ENCODE measurements around the gene CYBB. TPM values are rescaled to one million over a fixed set of nuclear protein-coding genes. Genes with fewer than 3 reads are reported as not detected.

The CYBB gene
- total RNA-seq, 1 experiment from 2014 or later, result not detected

DNA sequence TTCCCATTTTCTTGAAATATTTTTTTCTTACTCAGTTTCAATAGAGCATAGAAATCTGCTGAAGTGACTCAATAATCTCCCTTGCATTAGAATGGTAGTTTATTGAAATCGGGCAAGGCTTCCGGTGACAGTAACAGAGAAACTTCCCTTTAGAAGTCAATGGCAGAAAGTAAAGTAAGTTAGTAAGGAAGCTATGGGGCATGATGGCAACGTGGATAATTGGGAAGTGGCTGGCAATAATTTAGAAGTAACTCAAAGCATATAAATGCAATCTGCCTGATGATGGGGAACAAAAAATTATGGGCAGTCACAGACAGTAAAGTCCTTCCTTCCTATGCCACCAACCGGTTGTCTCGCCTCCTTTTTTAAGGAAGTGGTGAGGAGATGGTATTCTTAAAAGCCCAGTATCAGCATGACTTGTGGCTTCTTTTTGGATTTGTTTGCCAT, 7.6 kb downstream of the CYBB start:
- intact Hi-C loops (cut with micrococcal nuclease), result no loop called here
- Mint-ChIP-seq H3K4me1 (ENCODE audit: insufficient read depth, unreplicated experiment) (no peaks in the 10 kb centered on the region), H3K4me3 (ENCODE audit: unreplicated experiment) (no peak overlapping the region), H3K27ac (ENCODE audit: low read depth, unreplicated experiment) (no peak overlapping the region), H3K9me3 (ENCODE audit: unreplicated experiment) (peaks cover 7% of the 10 kb centered on the region), H3K27me3 (ENCODE audit: insufficient read depth, unreplicated experiment) (peaks cover 54% of the 10 kb centered on the region), H3K36me3 (ENCODE audit: insufficient read depth, unreplicated experiment) (no peaks in the 10 kb centered on the region)
- no peak for DNase-seq (ENCODE audit: unreplicated experiment)
- BruUV-seq (replicated peaks), result no TSS peak
- ChIA-PET CTCF (interaction anchor here (0.8 kb wide), 2 partner anchors 108 to 218 kb away, joined by 3 to 6 read pairs; no protein-coding TSS in a partner anchor), POLR2A (no interaction called here)
- TF ChIP-seq, protein P1, sequence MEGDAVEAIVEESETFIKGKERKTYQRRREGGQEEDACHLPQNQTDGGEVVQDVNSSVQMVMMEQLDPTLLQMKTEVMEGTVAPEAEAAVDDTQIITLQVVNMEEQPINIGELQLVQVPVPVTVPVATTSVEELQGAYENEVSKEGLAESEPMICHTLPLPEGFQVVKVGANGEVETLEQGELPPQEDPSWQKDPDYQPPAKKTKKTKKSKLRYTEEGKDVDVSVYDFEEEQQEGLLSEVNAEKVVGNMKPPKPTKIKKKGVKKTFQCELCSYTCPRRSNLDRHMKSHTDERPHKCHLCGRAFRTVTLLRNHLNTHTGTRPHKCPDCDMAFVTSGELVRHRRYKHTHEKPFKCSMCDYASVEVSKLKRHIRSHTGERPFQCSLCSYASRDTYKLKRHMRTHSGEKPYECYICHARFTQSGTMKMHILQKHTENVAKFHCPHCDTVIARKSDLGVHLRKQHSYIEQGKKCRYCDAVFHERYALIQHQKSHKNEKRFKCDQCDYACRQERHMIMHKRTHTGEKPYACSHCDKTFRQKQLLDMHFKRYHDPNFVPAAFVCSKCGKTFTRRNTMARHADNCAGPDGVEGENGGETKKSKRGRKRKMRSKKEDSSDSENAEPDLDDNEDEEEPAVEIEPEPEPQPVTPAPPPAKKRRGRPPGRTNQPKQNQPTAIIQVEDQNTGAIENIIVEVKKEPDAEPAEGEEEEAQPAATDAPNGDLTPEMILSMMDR (IDR thresholded peaks at IDR 0.05; ENCODE audit: unreplicated experiment), result no peak

DNA sequence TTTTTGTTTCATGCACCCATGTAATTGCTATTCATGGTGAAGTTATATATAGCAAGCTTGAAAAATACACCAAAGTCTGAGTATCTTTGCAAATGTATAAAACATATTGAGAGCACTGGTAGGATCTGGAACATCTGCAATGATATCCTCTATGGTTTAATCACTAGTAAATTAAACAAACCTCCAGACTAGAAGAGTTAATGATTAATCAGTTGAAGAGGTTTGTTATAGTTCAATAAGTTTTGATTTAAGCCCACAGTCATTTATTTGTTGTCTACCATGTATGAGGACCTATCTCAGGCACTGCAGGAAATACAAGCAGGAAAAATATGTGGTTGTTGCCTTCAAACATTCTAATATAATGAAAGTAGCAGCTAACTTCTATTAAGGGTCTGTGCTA, 16.5 kb downstream of the CYBB start:
- Mint-ChIP-seq H3K27me3 (ENCODE audit: insufficient read depth, unreplicated experiment) (peaks cover 38% of the 10 kb centered on the region), H3K9me3 (ENCODE audit: unreplicated experiment) (no peaks in the 10 kb centered on the region), H3K4me3 (ENCODE audit: unreplicated experiment) (no peak overlapping the region), H3K36me3 (ENCODE audit: insufficient read depth, unreplicated experiment) (no peaks in the 10 kb centered on the region), H3K27ac (ENCODE audit: low read depth, unreplicated experiment) (no peak overlapping the region), H3K4me1 (ENCODE audit: insufficient read depth, unreplicated experiment) (no peaks in the 10 kb centered on the region)
- TF ChIP-seq, protein P1 (IDR thresholded peaks at IDR 0.05; ENCODE audit: unreplicated experiment), result no peak
- ChIA-PET POLR2A (no interaction called here), CTCF (interaction anchor here (1.5 kb wide), 1 partner anchor 51 kb away, joined by 5 read pairs; no protein-coding TSS in a partner anchor)
- DNase-seq (ENCODE audit: unreplicated experiment), result no peak
- BruUV-seq (replicated peaks), result no TSS peak
- intact Hi-C loops (cut with micrococcal nuclease), result no loop called here

DNA sequence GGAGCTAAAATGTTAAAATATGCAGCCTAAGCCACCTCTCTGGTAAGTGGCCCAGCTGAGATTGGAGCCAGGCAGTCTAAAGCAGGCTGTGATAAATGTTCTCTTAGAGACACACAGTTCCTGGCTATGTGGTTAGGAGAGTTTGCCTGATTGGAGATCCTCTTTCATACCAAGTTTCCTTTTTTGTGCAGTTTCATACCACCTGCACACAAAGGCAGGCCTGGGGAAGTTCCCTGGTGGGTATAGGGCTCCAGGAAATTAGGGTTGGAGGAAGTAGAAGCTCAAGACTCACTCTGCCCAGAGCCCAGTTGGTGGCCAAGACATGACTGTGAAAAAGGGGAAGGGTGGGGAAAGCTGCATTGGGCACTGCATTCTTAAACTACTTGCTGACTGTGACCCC, 16.9 kb downstream of the CYBB start:
- POLR2A ChIA-PET, result no interaction called here
- Mint-ChIP-seq H3K27ac (ENCODE audit: low read depth, unreplicated experiment) (no peak overlapping the region), H3K4me1 (ENCODE audit: insufficient read depth, unreplicated experiment) (no peaks in the 10 kb centered on the region), H3K27me3 (ENCODE audit: insufficient read depth, unreplicated experiment) (peaks cover 43% of the 10 kb centered on the region), H3K4me3 (ENCODE audit: unreplicated experiment) (no peak overlapping the region), H3K9me3 (ENCODE audit: unreplicated experiment) (no peaks in the 10 kb centered on the region), H3K36me3 (ENCODE audit: insufficient read depth, unreplicated experiment) (no peaks in the 10 kb centered on the region)
- no peak for DNase-seq (ENCODE audit: unreplicated experiment)
- no TSS peak for BruUV-seq (replicated peaks)
- CTCF ChIA-PET, result interaction anchor here (1.5 kb wide), 1 partner anchor 52 kb away, joined by 5 read pairs; no protein-coding TSS in a partner anchor
- TF ChIP-seq, protein P1 (IDR thresholded peaks at IDR 0.05; ENCODE audit: unreplicated experiment), result no peak
- intact Hi-C loops (cut with micrococcal nuclease), result no loop called here

DNA sequence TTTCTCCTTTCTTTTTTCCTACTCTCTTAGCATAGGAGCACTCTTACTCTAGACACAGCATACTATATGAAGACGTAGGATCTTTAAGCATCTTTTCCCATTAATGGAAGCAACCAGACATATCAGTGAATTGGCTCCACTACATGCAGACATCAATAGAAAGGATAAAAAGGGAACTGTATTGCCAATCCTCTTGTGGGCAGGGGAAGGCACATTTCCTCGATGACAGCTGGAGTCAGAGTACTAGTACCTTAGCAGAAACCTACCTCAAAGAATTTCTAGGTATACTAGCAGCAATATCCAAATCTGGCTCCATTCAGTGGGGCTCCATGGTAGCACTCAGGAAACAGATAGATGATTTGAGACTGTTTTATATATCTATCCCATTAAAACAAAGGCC, 20.1 kb downstream of the CYBB start:
- intact Hi-C loops (cut with micrococcal nuclease), result no loop called here
- H3K36me3 Mint-ChIP-seq (ENCODE audit: insufficient read depth, unreplicated experiment), result no peaks in the 10 kb centered on the region
- no peak overlapping the region for H3K27ac Mint-ChIP-seq (ENCODE audit: low read depth, unreplicated experiment)
- CTCF ChIA-PET, result no interaction called here
- H3K27me3 Mint-ChIP-seq (ENCODE audit: insufficient read depth, unreplicated experiment), result peaks cover 28% of the 10 kb centered on the region
- POLR2A ChIA-PET, result no interaction called here
- DNase-seq (ENCODE audit: unreplicated experiment), result no peak
- no TSS peak for BruUV-seq (replicated peaks)
- no peaks in the 10 kb centered on the region for H3K9me3 Mint-ChIP-seq (ENCODE audit: unreplicated experiment)
- H3K4me1 Mint-ChIP-seq (ENCODE audit: insufficient read depth, unreplicated experiment), result no peaks in the 10 kb centered on the region
- H3K4me3 Mint-ChIP-seq (ENCODE audit: unreplicated experiment), result no peak overlapping the region
- TF ChIP-seq, protein P1 (IDR thresholded peaks at IDR 0.05; ENCODE audit: unreplicated experiment), result no peak
